ENCODE measurements around the gene GJB1. TPM values are rescaled to one million over a fixed set of nuclear protein-coding genes. Genes with fewer than 3 reads are reported as not detected.

The GJB1 gene
- total RNA-seq, 1 donor from 2014 or later, result not detected

- TF ChIP-seq, protein P1, sequence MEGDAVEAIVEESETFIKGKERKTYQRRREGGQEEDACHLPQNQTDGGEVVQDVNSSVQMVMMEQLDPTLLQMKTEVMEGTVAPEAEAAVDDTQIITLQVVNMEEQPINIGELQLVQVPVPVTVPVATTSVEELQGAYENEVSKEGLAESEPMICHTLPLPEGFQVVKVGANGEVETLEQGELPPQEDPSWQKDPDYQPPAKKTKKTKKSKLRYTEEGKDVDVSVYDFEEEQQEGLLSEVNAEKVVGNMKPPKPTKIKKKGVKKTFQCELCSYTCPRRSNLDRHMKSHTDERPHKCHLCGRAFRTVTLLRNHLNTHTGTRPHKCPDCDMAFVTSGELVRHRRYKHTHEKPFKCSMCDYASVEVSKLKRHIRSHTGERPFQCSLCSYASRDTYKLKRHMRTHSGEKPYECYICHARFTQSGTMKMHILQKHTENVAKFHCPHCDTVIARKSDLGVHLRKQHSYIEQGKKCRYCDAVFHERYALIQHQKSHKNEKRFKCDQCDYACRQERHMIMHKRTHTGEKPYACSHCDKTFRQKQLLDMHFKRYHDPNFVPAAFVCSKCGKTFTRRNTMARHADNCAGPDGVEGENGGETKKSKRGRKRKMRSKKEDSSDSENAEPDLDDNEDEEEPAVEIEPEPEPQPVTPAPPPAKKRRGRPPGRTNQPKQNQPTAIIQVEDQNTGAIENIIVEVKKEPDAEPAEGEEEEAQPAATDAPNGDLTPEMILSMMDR (IDR thresholded peaks at IDR 0.05; ENCODE audit: insufficient read depth, low read length, severe bottlenecking), result no peak
- Histone ChIP-seq H3K36me3 (ENCODE audit: control insufficient read depth, insufficient read depth, low read length) (no peaks in the 10 kb centered on the region), H3K4me3 (ENCODE audit: low read depth, low read length) (no peak overlapping the region), H3K27me3 (ENCODE audit: control insufficient read depth, insufficient read depth, low read length) (no peaks in the 10 kb centered on the region)
- no peak for FAIRE-seq
- no peak for DNase-seq (ENCODE audit: low read depth)
These were observed 12.2 kb upstream of the GJB1 start for GRCh38 chrX:71210816-71211215.

- no peaks in the 10 kb centered on the region for H3K36me3 ChIP-seq (ENCODE audit: control insufficient read depth, insufficient read depth, low read length)
- DNase-seq (ENCODE audit: low read depth) (no peak), FAIRE-seq (no peak)
- TF ChIP-seq, protein P1 (IDR thresholded peaks at IDR 0.05; ENCODE audit: insufficient read depth, low read length, severe bottlenecking), result no peak
- no peaks in the 10 kb centered on the region for H3K27me3 ChIP-seq (ENCODE audit: control insufficient read depth, insufficient read depth, low read length)
- H3K4me3 ChIP-seq (ENCODE audit: low read depth, low read length), result no peak overlapping the region
These were observed 10.5 kb upstream of the GJB1 start for GRCh38 chrX:71212536-71212935.

DNA sequence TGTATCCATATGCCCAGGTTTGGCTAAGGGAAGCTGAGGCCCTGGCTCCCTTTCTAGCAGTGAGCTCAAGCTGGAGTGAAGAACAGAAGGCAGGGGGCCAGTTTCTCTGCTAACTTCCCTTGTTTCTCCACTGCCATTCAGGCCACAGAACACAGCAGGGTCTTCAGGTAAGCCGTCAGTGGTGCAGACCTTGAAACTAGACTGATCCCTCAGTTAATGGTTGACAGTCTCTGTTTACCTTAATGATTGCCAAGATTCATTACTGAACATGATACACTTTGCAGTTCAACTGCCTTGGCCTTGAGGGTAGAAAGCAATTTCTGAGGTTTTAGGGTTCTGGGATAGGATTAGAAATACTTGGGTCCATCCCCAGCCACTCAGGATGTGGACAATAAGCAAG is 8.9 kb upstream of the GJB1 start:
- TF ChIP-seq, protein P1 (IDR thresholded peaks at IDR 0.05; ENCODE audit: insufficient read depth, low read length, severe bottlenecking), result no peak

DNA sequence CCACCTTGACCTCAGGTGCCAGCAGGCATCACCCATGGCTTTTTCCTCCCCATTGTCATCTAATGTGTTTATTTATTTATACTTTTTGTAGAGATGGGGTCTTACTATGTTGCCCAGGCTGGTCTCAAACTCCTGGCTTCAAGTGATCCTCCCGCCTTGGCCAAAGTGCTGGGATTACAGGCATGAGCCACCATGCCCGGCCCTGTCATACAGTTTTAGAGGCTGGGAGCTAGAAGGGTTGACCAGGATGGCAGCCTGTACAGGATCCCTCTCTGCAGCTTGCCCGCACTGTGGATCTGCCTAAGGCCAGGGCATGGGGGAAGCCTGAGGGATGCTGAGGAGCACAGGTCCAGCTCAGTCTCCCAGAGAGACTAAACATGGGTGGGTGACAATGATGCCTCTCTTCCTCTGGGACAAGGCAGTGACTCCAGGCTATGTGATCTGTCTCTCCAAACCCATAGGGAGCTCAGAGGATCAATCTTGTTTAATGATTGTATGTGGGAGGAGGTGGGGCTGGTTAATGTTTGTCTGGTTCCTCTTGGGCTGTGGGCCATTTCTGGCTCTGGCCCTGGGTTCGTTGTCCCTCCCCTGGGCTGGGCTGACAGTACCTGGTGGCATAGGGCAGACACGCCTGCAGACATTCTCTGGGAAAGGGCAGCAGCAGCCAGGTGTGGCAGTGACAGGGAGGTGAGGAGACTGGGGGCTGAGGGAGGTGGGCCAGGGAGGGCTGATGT is 8.3 kb upstream of the GJB1 start:
- no peaks in the 10 kb centered on the region for H3K27me3 ChIP-seq (ENCODE audit: control insufficient read depth, insufficient read depth, low read length)
- FAIRE-seq (no peak), DNase-seq (ENCODE audit: low read depth) (no peak)
- H3K36me3 ChIP-seq (ENCODE audit: control insufficient read depth, insufficient read depth, low read length), result no peaks in the 10 kb centered on the region
- no peak overlapping the region for H3K4me3 ChIP-seq (ENCODE audit: low read depth, low read length)
- TF ChIP-seq, protein P1 (IDR thresholded peaks at IDR 0.05; ENCODE audit: insufficient read depth, low read length, severe bottlenecking), result no peak

More for the DNA sequence above, 8.9 kb upstream of the GJB1 start:
- Histone ChIP-seq H3K4me3 (ENCODE audit: low read depth, low read length) (no peak overlapping the region), H3K36me3 (ENCODE audit: control insufficient read depth, insufficient read depth, low read length) (no peaks in the 10 kb centered on the region), H3K27me3 (ENCODE audit: control insufficient read depth, insufficient read depth, low read length) (no peaks in the 10 kb centered on the region)
- no peak for FAIRE-seq
- no peak for DNase-seq (ENCODE audit: low read depth)

- Histone ChIP-seq H3K27me3 (ENCODE audit: control insufficient read depth, insufficient read depth, low read length) (no peaks in the 10 kb centered on the region), H3K36me3 (ENCODE audit: control insufficient read depth, insufficient read depth, low read length) (no peaks in the 10 kb centered on the region), H3K4me3 (ENCODE audit: low read depth, low read length) (no peak overlapping the region)
- DNase-seq (ENCODE audit: low read depth) (no peak), FAIRE-seq (no peak)
- TF ChIP-seq, protein P1 (IDR thresholded peaks at IDR 0.05; ENCODE audit: insufficient read depth, low read length, severe bottlenecking), result no peak
These were observed 7.6 kb upstream of the GJB1 start for GRCh38 chrX:71215338-71215912.
